HepG2 (cell line): Measurements from ENCODE around the gene PIP.
"Not testable (repeated sequence)": the region's sequence is repeated elsewhere in the genome, so short reads cannot be mapped to it uniquely, and the experiment has no call there.

Experiments
- DRAP1 ChIP-seq: IDR thresholded peaks from 2 replicates; pipeline ENCODE4 v1.6.1; 2016; ENCODE audit warnings: missing genetic modification reagents, missing compliant biosample characterization
- HMG20B ChIP-seq: conservative IDR thresholded peaks from 2 replicates; pipeline ENCODE4 v1.6.1; 2016; ENCODE audit warnings: missing genetic modification reagents, missing compliant biosample characterization
- MYC ChIP-seq: sonication (generic); formaldehyde crosslinking; IDR thresholded peaks from 2 replicates; pipeline ENCODE4 v1.9.0; 2021; ENCODE audit warnings: missing genetic modification reagents, borderline replicate concordance
- POLR2A ChIP-seq, 2 experiments: IDR thresholded peaks; 2 replicates each; pipeline ENCODE4 v1.6.1; 2011; ENCODE audit warnings: low read depth in 2 of 2, low read length in 2 of 2, mild to moderate bottlenecking in 1 of 2, moderate library complexity in 1 of 2; ENCODE audit not compliant: insufficient read depth in 1 of 2
- SNAI1 ChIP-seq: sonication (generic); formaldehyde crosslinking; IDR thresholded peaks from 2 replicates; pipeline ENCODE4 v1.5.0; 2020; ENCODE audit warnings: mild to moderate bottlenecking, missing genetic modification reagents, borderline replicate concordance
- SP1 ChIP-seq, 2 experiments: fragments of 450-650 bp in 1 of 2; sonication (generic) in 1 of 2; formaldehyde crosslinking in 1 of 2; IDR thresholded peaks; 2 replicates each; pipeline versions ENCODE4 v1.4.0 to v1.6.1; 2016 to 2020; ENCODE audit warnings: missing genetic modification reagents in 1 of 2
- ZC3H4 ChIP-seq: sonication (generic); formaldehyde crosslinking; IDR thresholded peaks from 2 replicates; pipeline ENCODE4 v1.4.0; 2020; ENCODE audit warnings: missing genetic modification reagents, borderline replicate concordance
- ZEB1 ChIP-seq: IDR thresholded peaks from 2 replicates; pipeline ENCODE4 v1.6.1; 2012; ENCODE audit warnings: mild to moderate bottlenecking, low read depth, inconsistent platforms; ENCODE audit not compliant: insufficient replicate concordance
- ZNF431 ChIP-seq: sonication (generic); formaldehyde crosslinking; IDR thresholded peaks from 2 replicates; pipeline ENCODE4 v1.9.0; 2022; ENCODE audit warnings: missing genetic modification reagents, low read depth, mild to moderate bottlenecking, borderline replicate concordance
- ZNF468 ChIP-seq: sonication (generic); formaldehyde crosslinking; IDR thresholded peaks from 2 replicates; pipeline ENCODE4 v1.8.0; 2022; ENCODE audit warnings: mild to moderate bottlenecking, moderate library complexity, missing genetic modification reagents
- ZNF605 ChIP-seq: sonication (generic); formaldehyde crosslinking; IDR thresholded peaks from 2 replicates; pipeline ENCODE4 v1.8.0; 2022; ENCODE audit warnings: mild to moderate bottlenecking, missing genetic modification reagents
- TF ChIP-seq, protein P1 (sequence below): sonication (generic); formaldehyde crosslinking; IDR thresholded peaks from 2 replicates; pipeline ENCODE4 v1.5.0; 2020; ENCODE audit warnings: mild to moderate bottlenecking, missing genetic modification reagents, moderate library complexity
- TF ChIP-seq, protein P2 (sequence below): IDR thresholded peaks from 2 replicates; pipeline ENCODE4 v1.6.1; 2012; ENCODE audit warnings: inconsistent platforms

GRCh38 chr7:143123326-143123725 lies 8.6 kb upstream of the PIP start:
- TF ChIP-seq ZC3H4; ZNF468 (CRISPR knock-in tag); MYC; ZEB1; SP1 (IDR thresholded peaks at IDR 0.05); SP1 (CRISPR knock-in tag; IDR thresholded peaks at IDR 0.05); ZNF605 (CRISPR knock-in tag); ZNF431 (CRISPR knock-in tag); DRAP1 (CRISPR knock-in tag); SNAI1 (CRISPR knock-in tag); POLR2A (IDR thresholded peaks at IDR 0.05; ENCODE audit: insufficient read depth in 1 of 2, low read depth in 2 of 2, low read length in 2 of 2); HMG20B (CRISPR knock-in tag): not testable (repeated sequence)
- TF ChIP-seq, protein P1, sequence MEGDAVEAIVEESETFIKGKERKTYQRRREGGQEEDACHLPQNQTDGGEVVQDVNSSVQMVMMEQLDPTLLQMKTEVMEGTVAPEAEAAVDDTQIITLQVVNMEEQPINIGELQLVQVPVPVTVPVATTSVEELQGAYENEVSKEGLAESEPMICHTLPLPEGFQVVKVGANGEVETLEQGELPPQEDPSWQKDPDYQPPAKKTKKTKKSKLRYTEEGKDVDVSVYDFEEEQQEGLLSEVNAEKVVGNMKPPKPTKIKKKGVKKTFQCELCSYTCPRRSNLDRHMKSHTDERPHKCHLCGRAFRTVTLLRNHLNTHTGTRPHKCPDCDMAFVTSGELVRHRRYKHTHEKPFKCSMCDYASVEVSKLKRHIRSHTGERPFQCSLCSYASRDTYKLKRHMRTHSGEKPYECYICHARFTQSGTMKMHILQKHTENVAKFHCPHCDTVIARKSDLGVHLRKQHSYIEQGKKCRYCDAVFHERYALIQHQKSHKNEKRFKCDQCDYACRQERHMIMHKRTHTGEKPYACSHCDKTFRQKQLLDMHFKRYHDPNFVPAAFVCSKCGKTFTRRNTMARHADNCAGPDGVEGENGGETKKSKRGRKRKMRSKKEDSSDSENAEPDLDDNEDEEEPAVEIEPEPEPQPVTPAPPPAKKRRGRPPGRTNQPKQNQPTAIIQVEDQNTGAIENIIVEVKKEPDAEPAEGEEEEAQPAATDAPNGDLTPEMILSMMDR (CRISPR knock-in tag), result not testable (repeated sequence)
- TF ChIP-seq, protein P2, sequence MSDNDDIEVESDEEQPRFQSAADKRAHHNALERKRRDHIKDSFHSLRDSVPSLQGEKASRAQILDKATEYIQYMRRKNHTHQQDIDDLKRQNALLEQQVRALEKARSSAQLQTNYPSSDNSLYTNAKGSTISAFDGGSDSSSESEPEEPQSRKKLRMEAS, result not testable (repeated sequence)
